Hematopoietic multipotent progenitor cell (in vitro differentiated cells): ENCODE data around the gene USP48. TPM values are rescaled to one million over a fixed set of nuclear protein-coding genes. Genes with fewer than 3 reads are reported as not detected.
"Not testable (repeated sequence)": the region's sequence is repeated elsewhere in the genome, so short reads cannot be mapped to it uniquely, and the experiment has no call there.

ENCODE experiments used
- DNase-seq, 3 donors: peaks; one replicate each; pipeline ENCODE4 v3.0.0-alpha.2; 2011 to 2015; ENCODE audit warnings: low read depth in 2 of 3, low spot score in 2 of 3
- total RNA-seq: library from RNA; depleted of rRNA; stranded (reverse); fragments of >200 nt; gene quantifications from one replicate; pipeline ENCODE4 v1.2.3, GENCODE V29; 2012

The USP48 gene
- total RNA-seq, 1 donor = 31.2 TPM

DNA sequence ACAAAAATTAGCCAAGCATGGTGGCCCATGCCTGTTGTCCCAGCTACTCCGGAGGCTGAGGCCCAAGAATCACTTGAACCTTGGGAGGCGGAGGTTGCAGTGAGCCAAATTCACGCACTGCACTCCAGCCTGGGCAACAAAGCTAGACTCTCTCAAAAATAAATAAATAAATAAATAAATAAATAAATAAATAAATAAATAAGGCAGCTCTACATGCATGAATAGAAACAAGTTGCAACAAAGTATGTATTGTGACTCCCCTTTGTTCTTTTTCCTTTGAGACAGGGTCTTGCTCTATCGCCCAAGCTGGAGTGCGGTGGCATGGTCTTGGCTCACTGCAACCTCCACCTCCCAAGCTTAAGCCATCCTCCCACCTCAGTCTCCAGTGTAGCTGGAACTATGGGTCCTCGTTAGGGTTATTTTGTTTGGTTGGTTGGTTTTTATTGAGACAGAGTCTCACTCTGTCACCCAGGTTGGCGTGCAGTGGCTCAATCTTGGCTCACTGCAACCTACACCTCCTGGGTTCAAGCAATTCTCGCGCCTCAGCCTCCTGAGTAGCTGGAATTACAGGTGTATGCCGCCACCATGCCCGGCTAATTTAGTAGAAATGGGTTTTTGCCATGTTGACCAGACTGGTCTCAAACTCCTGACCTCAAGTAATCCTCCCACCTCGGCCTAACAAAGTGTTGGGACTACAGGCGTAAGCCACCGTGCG is 8.0 kb downstream of the USP48 start:
- DNase-seq = no peak

DNA sequence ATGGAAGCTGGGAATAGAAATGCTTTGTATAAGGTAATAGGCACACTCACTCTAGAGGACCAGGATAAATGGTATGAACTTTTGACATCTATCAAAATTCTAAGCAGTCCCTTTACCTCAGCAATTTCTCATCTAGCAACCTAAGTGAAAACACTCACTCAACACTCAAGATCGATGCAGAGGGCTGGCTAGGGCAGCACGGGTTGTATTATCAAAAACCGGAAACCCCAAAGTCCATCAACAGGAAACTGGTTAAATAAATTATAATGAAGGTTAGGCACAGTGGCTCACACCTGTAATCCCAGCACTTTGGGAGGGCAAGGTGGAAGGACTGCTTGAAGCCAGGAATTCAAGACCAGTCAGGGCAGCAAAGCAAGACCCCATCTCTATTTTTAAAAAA is 9.4 kb downstream of the USP48 start:
- DNase-seq = peak in 1 of 3 donors; percentile 32

DNA sequence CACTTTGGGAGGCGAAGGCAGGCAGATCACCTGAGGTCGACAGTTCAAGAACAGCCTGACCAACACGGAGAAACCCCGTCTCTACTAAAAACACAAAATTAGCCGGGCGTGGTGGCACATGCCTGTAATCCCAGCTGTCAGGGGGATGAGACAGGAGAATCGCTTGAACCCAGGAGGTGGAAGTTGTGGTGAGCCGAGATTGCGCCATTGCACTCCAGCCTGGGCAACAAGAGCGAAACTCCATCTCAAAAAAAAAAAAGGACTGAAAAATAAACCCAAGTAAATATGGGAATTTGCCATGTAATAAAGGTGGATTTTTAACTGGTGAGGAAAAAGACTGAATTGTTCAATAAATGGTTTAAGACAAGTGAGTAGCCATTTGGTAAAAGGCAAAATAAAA is 11.3 kb downstream of the USP48 start:
- DNase-seq = not testable (repeated sequence)

GRCh38 chr1:21770602-21771001 is 12.3 kb downstream of the USP48 start:
- DNase-seq = not testable (repeated sequence)

GRCh38 chr1:21770201-21770600 is 12.7 kb downstream of the USP48 start:
- no peak for DNase-seq

GRCh38 chr1:21767106-21767505 is 15.8 kb downstream of the USP48 start:
- DNase-seq = not testable (repeated sequence)

GRCh38 chr1:21766210-21766609 is 16.7 kb downstream of the USP48 start:
- no peak for DNase-seq

GRCh38 chr1:21764615-21765423 is 18.1 kb downstream of the USP48 start:
- DNase-seq = peak in 1 of 3 donors; percentile 26

- no peak for DNase-seq
Measured at GRCh38 chr1:21763694-21764419, 19.1 kb downstream of the USP48 start.

DNA sequence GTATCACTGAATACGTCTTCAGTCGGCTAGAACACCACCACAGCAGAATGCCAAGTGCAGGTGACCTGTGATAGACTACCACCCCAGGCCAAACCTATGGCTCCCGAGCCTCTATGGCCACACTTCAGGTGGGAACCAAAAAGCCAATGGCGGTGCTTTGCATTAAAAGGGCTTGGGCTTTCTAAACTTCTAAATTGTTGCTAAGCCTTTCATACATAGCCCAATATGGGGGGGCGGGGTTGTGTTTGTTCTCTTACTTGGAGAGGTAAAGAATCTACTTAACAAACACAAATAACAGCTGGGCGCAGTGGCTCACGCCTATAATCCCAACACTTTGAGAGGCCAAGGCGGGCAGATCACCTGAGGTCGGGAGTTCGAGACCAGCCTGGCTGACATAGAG is 19.7 kb downstream of the USP48 start:
- no peak for DNase-seq

DNA sequence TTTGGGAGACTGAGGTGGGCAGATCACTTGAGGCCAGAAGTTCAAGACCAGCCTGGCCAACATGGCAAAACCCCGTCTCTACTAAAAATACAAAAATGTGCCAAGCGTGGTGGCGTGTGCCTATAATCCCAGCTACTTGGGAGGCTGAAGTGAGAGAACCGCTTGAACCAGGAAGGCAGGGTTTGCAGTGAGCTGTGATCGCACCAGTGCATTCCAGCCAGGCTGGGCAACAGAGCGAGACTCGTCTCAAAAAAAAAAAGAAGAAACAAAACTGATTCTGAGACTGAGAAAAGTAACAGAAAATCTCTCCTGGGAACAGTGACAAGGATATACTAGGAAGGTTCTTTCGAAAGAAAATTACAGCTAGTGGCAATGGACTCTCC is 20.9 kb downstream of the USP48 start:
- DNase-seq = no peak

DNA sequence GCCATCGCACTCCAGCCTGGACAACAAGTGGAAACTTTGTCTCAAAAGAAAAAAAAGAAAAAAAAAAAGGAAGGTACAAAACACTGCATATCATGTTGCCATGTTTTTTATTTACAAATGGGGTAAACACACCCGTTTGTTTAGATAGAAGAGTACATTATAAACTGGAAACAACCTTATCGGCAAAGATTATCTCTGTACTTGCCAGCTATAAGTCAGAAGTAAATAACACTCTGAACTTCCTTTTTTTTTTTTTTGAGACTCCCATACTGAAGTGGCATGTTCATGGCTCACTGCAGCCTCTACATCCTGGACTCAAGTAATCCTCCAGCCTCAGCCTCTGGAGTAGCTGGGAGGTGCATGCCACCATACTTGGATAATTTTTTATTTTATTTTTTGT is 21.9 kb downstream of the USP48 start:
- DNase-seq = peak in 1 of 3 donors; percentile 46

DNA sequence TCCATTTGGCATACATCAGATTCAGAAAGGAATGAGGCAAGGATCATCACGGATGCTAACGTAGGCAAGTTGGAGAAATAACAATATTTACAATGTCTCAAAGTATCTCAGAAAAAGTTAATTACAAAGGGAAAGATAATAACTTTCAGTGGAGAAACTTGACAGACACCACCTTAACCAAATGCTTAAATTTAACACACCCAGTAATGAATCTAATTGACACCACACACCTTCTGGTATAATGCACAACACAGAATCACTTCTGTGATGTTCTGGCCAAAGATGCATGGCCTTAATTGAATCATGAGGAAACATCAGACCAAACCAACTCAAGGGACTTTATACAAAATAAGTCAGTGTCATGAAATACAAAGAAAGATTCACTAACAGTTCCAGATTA is 23.1 kb downstream of the USP48 start:
- no peak for DNase-seq

DNA sequence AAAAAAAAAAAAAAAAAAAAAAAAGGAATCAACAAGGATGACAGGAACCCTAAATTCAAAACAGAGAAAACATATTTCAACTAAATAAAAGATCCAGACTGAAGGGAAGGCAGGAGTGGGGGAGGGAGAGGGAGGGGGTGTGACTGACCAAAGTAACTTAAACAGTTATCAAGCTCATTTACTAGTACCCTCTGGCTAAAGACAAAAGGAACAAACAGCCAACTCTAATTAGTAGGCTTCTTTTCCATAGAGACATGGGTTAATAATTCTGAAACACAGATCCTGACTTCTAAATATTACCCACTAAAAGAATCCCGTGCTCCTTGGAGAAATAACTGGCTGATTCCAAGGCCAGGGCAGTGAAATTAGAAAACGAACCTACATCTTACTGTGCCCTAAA is 23.8 kb downstream of the USP48 start:
- no peak for DNase-seq

GRCh38 chr1:21758614-21759013 is 24.3 kb downstream of the USP48 start:
- no peak for DNase-seq

DNA sequence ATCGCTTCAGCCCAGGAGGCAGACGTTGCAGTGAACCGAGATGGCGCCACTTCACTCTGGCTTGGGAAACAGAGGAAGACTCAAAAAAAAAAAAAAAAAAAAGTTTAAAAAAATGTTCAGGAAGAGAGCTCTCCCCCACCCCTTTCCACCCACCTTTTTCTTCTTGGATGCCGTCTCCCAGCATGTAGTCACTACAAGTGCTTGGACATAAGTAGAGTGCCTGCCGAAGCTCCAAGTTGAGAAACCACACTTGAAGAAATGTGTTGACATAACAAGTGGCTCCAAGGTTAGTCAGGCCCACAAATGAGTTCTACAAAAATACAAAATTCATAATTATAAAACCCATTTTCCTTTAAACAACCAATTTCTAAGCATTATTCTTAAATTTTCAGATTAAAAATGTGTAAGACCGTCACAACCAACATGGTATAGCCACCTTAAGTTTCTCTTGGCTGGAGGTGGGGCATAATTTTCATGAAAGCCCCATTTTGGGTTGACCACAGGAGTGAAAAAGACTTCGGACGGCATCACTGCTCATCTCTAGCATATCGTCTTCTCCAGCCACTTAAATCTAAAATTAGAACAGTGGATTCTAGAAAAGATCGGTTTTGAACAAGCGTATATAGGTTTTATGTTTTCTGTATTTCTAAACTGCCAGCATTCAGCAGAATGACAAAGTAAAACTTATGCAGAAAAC is 26.4 kb downstream of the USP48 start:
- no peak for DNase-seq

GRCh38 chr1:21755067-21755466 is 27.9 kb downstream of the USP48 start:
- DNase-seq = no peak

DNA sequence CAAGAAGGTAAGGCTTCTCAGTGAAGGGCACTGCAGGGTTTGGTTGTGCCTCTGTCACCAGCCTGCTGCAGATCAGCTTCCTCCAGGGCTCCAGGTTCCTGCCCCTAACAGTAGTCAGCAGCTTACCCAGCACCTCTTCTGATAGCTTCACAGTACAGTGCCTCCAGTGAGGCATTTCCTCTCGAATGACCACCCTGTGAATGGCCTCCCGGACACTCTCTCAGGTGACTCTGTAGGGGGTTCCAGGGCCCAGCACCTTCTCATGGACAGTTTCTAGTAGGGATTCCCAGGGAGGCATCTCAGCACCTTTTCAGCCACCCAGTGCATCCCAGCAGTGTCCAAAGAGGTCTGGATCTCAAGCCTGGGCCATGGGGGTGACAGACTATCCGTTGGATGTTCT is 28.4 kb downstream of the USP48 start:
- DNase-seq = no peak

- DNase-seq = no peak
Measured at GRCh38 chr1:21752186-21752585, 30.8 kb downstream of the USP48 start.

- DNase-seq = no peak
Measured at GRCh38 chr1:21751281-21751680, 31.7 kb downstream of the USP48 start.

DNA sequence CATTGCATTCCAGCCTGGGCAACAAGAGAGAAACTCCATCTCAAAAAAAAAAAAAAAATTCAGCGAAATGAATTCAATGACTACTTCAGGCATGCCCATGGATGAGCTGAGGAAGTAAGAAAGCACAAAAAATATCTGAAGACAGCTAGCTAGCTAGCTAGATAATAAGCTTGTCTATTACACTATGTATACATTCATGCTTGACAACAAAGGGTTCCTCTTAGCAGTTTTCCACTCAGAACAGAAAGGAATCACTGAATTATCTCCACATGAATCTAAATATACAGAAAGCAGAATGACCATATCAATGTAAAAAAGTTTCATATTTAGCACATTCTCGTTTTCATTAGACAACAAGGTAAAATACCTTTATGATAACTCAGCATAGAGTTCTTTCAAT is 32.1 kb downstream of the USP48 start:
- no peak for DNase-seq
